Activated naive CD4-positive, alpha-beta T cell treated with anti-CD3 and anti-CD28 coated beads, Interleukin-2, amount 10 ng/mL, durations not matched to agents 7 days and 5 days (primary cell): ENCODE data around the gene PDE8B.
A peak's percentile ranks its signal among the peaks of the same experiment; 100 is the strongest.

ENCODE experiments used
- CTCF ChIA-PET: fragments of 350-600 bp; sonication (Branson Sonifier 250); formaldehyde crosslinking; loops from one replicate; lab custom pipeline; 2021; ENCODE audit warnings: antibody characterized with exemption; lab: Charles Lee
- DNase-seq: peaks from one replicate; pipeline ENCODE4 v3.0.0-alpha.2; 2020
- H3K27ac Mint-ChIP-seq: one replicate; pipeline ENCODE4 v1.8.0; 2021; ENCODE audit warnings: mild to moderate bottlenecking, moderate library complexity, mixed read lengths
- H3K27me3 Mint-ChIP-seq: one replicate; pipeline ENCODE4 v1.8.0; 2021; ENCODE audit warnings: mild to moderate bottlenecking, mixed read lengths
- H3K36me3 Mint-ChIP-seq: one replicate; pipeline ENCODE4 v1.8.0; 2021; ENCODE audit warnings: mixed read lengths
- H3K4me1 Mint-ChIP-seq: one replicate; pipeline ENCODE4 v1.8.0; 2021; ENCODE audit warnings: mixed read lengths
- H3K4me3 Mint-ChIP-seq: one replicate; pipeline ENCODE4 v1.8.0; 2021; ENCODE audit warnings: mild to moderate bottlenecking, moderate library complexity, mixed read lengths
- H3K9me3 Mint-ChIP-seq: one replicate; pipeline ENCODE4 v1.8.0; 2021; ENCODE audit warnings: mixed read lengths

PDE8B gene

GRCh38 chr5:77262697-77263096, 52.2 kb downstream of the PDE8B start:
- H3K4me1 Mint-ChIP-seq: peaks cover 14% of the 10 kb centered on the region
- H3K27me3 Mint-ChIP-seq: peaks cover 29% of the 10 kb centered on the region
- H3K36me3 Mint-ChIP-seq: no peaks in the 10 kb centered on the region
- H3K27ac Mint-ChIP-seq: no peak overlapping the region
- DNase-seq: no peak
- CTCF ChIA-PET: interaction anchor here (0.6 kb wide), 1 partner anchor 1728 kb away, joined by 4 read pairs; no protein-coding TSS in a partner anchor
- H3K9me3 Mint-ChIP-seq: no peaks in the 10 kb centered on the region
- H3K4me3 Mint-ChIP-seq: no peak overlapping the region

GRCh38 chr5:77266291-77266690, 55.8 kb downstream of the PDE8B start:
- Mint-ChIP-seq H3K9me3 (no peaks in the 10 kb centered on the region), H3K4me3 (no peak overlapping the region), H3K27ac (no peak overlapping the region), H3K36me3 (no peaks in the 10 kb centered on the region), H3K27me3 (peaks cover 20% of the 10 kb centered on the region), H3K4me1 (peaks cover 6% of the 10 kb centered on the region)
- CTCF ChIA-PET: no interaction called here
- no peak for DNase-seq

- DNase-seq: no peak
- no peak overlapping the region for H3K4me3 Mint-ChIP-seq
- peaks cover 6% of the 10 kb centered on the region for H3K4me1 Mint-ChIP-seq
- CTCF ChIA-PET: no interaction called here
- H3K9me3 Mint-ChIP-seq: no peaks in the 10 kb centered on the region
- H3K36me3 Mint-ChIP-seq: no peaks in the 10 kb centered on the region
- peaks cover 20% of the 10 kb centered on the region for H3K27me3 Mint-ChIP-seq
- no peak overlapping the region for H3K27ac Mint-ChIP-seq
Observed at GRCh38 chr5:77267496-77267895, 57.0 kb downstream of the PDE8B start.

GRCh38 chr5:77272206-77272605, 61.7 kb downstream of the PDE8B start:
- Mint-ChIP-seq H3K4me3 (no peak overlapping the region), H3K36me3 (no peaks in the 10 kb centered on the region), H3K27ac (no peak overlapping the region), H3K27me3 (peaks cover 18% of the 10 kb centered on the region), H3K9me3 (no peaks in the 10 kb centered on the region), H3K4me1 (peaks cover 10% of the 10 kb centered on the region)
- DNase-seq: no peak
- CTCF ChIA-PET: no interaction called here

GRCh38 chr5:77277759-77278158, 67.3 kb downstream of the PDE8B start:
- Mint-ChIP-seq H3K27ac (peak overlapping the region; percentile 50), H3K4me3 (no peak overlapping the region), H3K4me1 (peaks cover 21% of the 10 kb centered on the region), H3K36me3 (no peaks in the 10 kb centered on the region), H3K9me3 (no peaks in the 10 kb centered on the region), H3K27me3 (peaks cover 6% of the 10 kb centered on the region)
- CTCF ChIA-PET: no interaction called here
- DNase-seq: no peak

- no peak for DNase-seq
- no peak overlapping the region for H3K4me3 Mint-ChIP-seq
- peaks cover 6% of the 10 kb centered on the region for H3K27me3 Mint-ChIP-seq
- H3K27ac Mint-ChIP-seq: no peak overlapping the region
- no peaks in the 10 kb centered on the region for H3K9me3 Mint-ChIP-seq
- CTCF ChIA-PET: no interaction called here
- no peaks in the 10 kb centered on the region for H3K36me3 Mint-ChIP-seq
- H3K4me1 Mint-ChIP-seq: peaks cover 21% of the 10 kb centered on the region
Observed at GRCh38 chr5:77280036-77280435, 69.6 kb downstream of the PDE8B start.

GRCh38 chr5:77281969-77282336, 71.5 kb downstream of the PDE8B start:
- Mint-ChIP-seq H3K27me3 (peaks cover 10% of the 10 kb centered on the region), H3K9me3 (no peaks in the 10 kb centered on the region), H3K4me3 (no peak overlapping the region), H3K4me1 (peaks cover 13% of the 10 kb centered on the region), H3K27ac (no peak overlapping the region), H3K36me3 (no peaks in the 10 kb centered on the region)
- DNase-seq: no peak
- CTCF ChIA-PET: no interaction called here

GRCh38 chr5:77282337-77283027, 72.0 kb downstream of the PDE8B start:
- Mint-ChIP-seq H3K9me3 (no peaks in the 10 kb centered on the region), H3K4me1 (peaks cover 9% of the 10 kb centered on the region), H3K36me3 (no peaks in the 10 kb centered on the region), H3K4me3 (no peak overlapping the region), H3K27me3 (peaks cover 10% of the 10 kb centered on the region), H3K27ac (no peak overlapping the region)
- CTCF ChIA-PET: no interaction called here
- no peak for DNase-seq

GRCh38 chr5:77285251-77285841, 74.9 kb downstream of the PDE8B start:
- DNase-seq: no peak

GRCh38 chr5:77292026-77292757, 81.7 kb downstream of the PDE8B start:
- peaks cover 42% of the 10 kb centered on the region for H3K27me3 Mint-ChIP-seq

More at GRCh38 chr5:77285251-77285841, 74.9 kb downstream of the PDE8B start:
- no peaks in the 10 kb centered on the region for H3K36me3 Mint-ChIP-seq
- H3K4me3 Mint-ChIP-seq: no peak overlapping the region
- peaks cover 14% of the 10 kb centered on the region for H3K27me3 Mint-ChIP-seq
- CTCF ChIA-PET: no interaction called here
- no peaks in the 10 kb centered on the region for H3K9me3 Mint-ChIP-seq
- H3K27ac Mint-ChIP-seq: no peak overlapping the region
- no peaks in the 10 kb centered on the region for H3K4me1 Mint-ChIP-seq

GRCh38 chr5:77294185-77294584, 83.7 kb downstream of the PDE8B start:
- CTCF ChIA-PET: no interaction called here
- H3K9me3 Mint-ChIP-seq: no peaks in the 10 kb centered on the region
- peaks cover 2% of the 10 kb centered on the region for H3K36me3 Mint-ChIP-seq
- no peak overlapping the region for H3K4me3 Mint-ChIP-seq
- peaks cover 48% of the 10 kb centered on the region for H3K27me3 Mint-ChIP-seq
- no peak overlapping the region for H3K27ac Mint-ChIP-seq
- no peak for DNase-seq
- H3K4me1 Mint-ChIP-seq: no peaks in the 10 kb centered on the region

More at GRCh38 chr5:77292026-77292757, 81.7 kb downstream of the PDE8B start:
- Mint-ChIP-seq H3K36me3 (peaks cover 2% of the 10 kb centered on the region), H3K27ac (no peak overlapping the region), H3K9me3 (no peaks in the 10 kb centered on the region), H3K4me1 (no peaks in the 10 kb centered on the region), H3K4me3 (no peak overlapping the region)
- CTCF ChIA-PET: no interaction called here
- DNase-seq: no peak

GRCh38 chr5:77295863-77296378, 85.4 kb downstream of the PDE8B start:
- H3K4me3 Mint-ChIP-seq: no peak overlapping the region
- no peak for DNase-seq
- peaks cover 2% of the 10 kb centered on the region for H3K36me3 Mint-ChIP-seq
- H3K4me1 Mint-ChIP-seq: no peaks in the 10 kb centered on the region
- no peak overlapping the region for H3K27ac Mint-ChIP-seq
- no peaks in the 10 kb centered on the region for H3K9me3 Mint-ChIP-seq
- CTCF ChIA-PET: no interaction called here
- peaks cover 43% of the 10 kb centered on the region for H3K27me3 Mint-ChIP-seq

GRCh38 chr5:77298146-77298545, 87.7 kb downstream of the PDE8B start:
- CTCF ChIA-PET: no interaction called here
- Mint-ChIP-seq H3K27me3 (peaks cover 32% of the 10 kb centered on the region), H3K27ac (no peak overlapping the region), H3K4me3 (no peak overlapping the region), H3K36me3 (peaks cover 2% of the 10 kb centered on the region), H3K9me3 (no peaks in the 10 kb centered on the region), H3K4me1 (no peaks in the 10 kb centered on the region)
- no peak for DNase-seq

GRCh38 chr5:77300451-77300850, 90.0 kb downstream of the PDE8B start:
- Mint-ChIP-seq H3K36me3 (no peaks in the 10 kb centered on the region), H3K4me3 (no peak overlapping the region), H3K27me3 (peaks cover 33% of the 10 kb centered on the region), H3K4me1 (no peaks in the 10 kb centered on the region), H3K9me3 (no peaks in the 10 kb centered on the region), H3K27ac (no peak overlapping the region)
- CTCF ChIA-PET: no interaction called here
- no peak for DNase-seq
